Urinary bladder (tissue), 4 donors: ENCODE data around the gene SIT1. TPM values are rescaled to one million over a fixed set of nuclear protein-coding genes. Genes with fewer than 3 reads are reported as not detected.

Source experiments
- DNase-seq: peaks from one replicate; pipeline ENCODE4 v3.0.0-alpha.2; 2015; ENCODE audit errors: extremely low spot score
- H3K27ac ChIP-seq: one replicate; pipeline ENCODE4 v1.5.1; 2013; ENCODE audit warnings: low read depth, mild to moderate bottlenecking, moderate library complexity
- H3K36me3 ChIP-seq: one replicate; pipeline ENCODE4 v1.6.1; 2013; ENCODE audit warnings: mild to moderate bottlenecking, moderate library complexity; ENCODE audit not compliant: insufficient read depth
- H3K4me1 ChIP-seq: one replicate; pipeline ENCODE4 v1.6.1; 2013; ENCODE audit warnings: mild to moderate bottlenecking, moderate library complexity; ENCODE audit not compliant: insufficient read depth
- H3K4me3 ChIP-seq: one replicate; pipeline ENCODE4 v1.5.1; 2013; ENCODE audit warnings: low read depth, low read length
- WGBS: extraction: QIAGEN DNeasy Blood & Tissue Kit; methylation state at CpG from one replicate; pipeline ENCODE4 v1.1.7; 2013; 5-methylcytosine and 5-hydroxymethylcytosine counted together
- polyA plus RNA-seq: library from polyadenylated mRNA; stranded (reverse); fragments of 200-250 nt; gene quantifications from one replicate; pipeline ENCODE4 v1.2.3, GENCODE V29; 2013
- total RNA-seq: library from RNA; depleted of rRNA; stranded (reverse); fragments of >200 nt; gene quantifications from one replicate; pipeline ENCODE4 v1.2.3, GENCODE V29; 2014
- donor health status: healthy with polysubstance abuse.
- donor health status: healthy.

The SIT1 gene
- total RNA-seq (0.48 TPM), polyA plus RNA-seq (0.60 TPM)

GRCh38 chr9:35650341-35651158 lies at the start of gene SIT1:
Gene SIT1, minus strand, starts transcription at chr9:35650931. Its CDS starts 78 bp downstream, at chr9:35650853.
- no peak for DNase-seq
- no peaks in the 10 kb centered on the region for H3K36me3 ChIP-seq
- 69% methylated on average over 22 of the region's 22 CpGs for WGBS
- no peaks in the 10 kb centered on the region for H3K4me1 ChIP-seq
- H3K27ac ChIP-seq: peak within 1 kb of the TSS; percentile 33
- H3K4me3 ChIP-seq: peak within 1 kb of the TSS; percentile 25

- no peak for DNase-seq
- H3K27ac ChIP-seq: no peak overlapping the region
- H3K4me3 ChIP-seq: no peak overlapping the region
- 86% methylated on average over 11 of the region's 11 CpGs for WGBS
- peaks cover 8% of the 10 kb centered on the region for H3K36me3 ChIP-seq
- no peaks in the 10 kb centered on the region for H3K4me1 ChIP-seq
These were observed 49.3 kb upstream of the SIT1 start for GRCh38 chr9:35700031-35700430.

GRCh38 chr9:35698231-35698630 lies 47.5 kb upstream of the SIT1 start:
- Histone ChIP-seq H3K4me1 (no peaks in the 10 kb centered on the region), H3K36me3 (peaks cover 6% of the 10 kb centered on the region), H3K4me3 (no peak overlapping the region), H3K27ac (no peak overlapping the region)
- 88% methylated on average over 5 of the region's 5 CpGs for WGBS
- no peak for DNase-seq

- DNase-seq: no peak
- Histone ChIP-seq H3K4me1 (no peaks in the 10 kb centered on the region), H3K36me3 (peaks cover 6% of the 10 kb centered on the region), H3K27ac (no peak overlapping the region), H3K4me3 (no peak overlapping the region)
- 70% methylated on average over 14 of the region's 14 CpGs for WGBS
These were observed 46.8 kb upstream of the SIT1 start for GRCh38 chr9:35697486-35697885.

GRCh38 chr9:35696520-35697215 lies 45.9 kb upstream of the SIT1 start:
- H3K4me3 ChIP-seq: no peak overlapping the region
- DNase-seq: no peak
- WGBS: 36% methylated on average over 9 of the region's 9 CpGs
- H3K36me3 ChIP-seq: peaks cover 6% of the 10 kb centered on the region
- no peak overlapping the region for H3K27ac ChIP-seq
- no peaks in the 10 kb centered on the region for H3K4me1 ChIP-seq

GRCh38 chr9:35695943-35696401 lies 45.2 kb upstream of the SIT1 start:
- no peaks in the 10 kb centered on the region for H3K4me1 ChIP-seq
- DNase-seq: no peak
- H3K4me3 ChIP-seq: no peak overlapping the region
- no peak overlapping the region for H3K27ac ChIP-seq
- 89% methylated on average over 3 of the region's 3 CpGs for WGBS
- peaks cover 5% of the 10 kb centered on the region for H3K36me3 ChIP-seq

- Histone ChIP-seq H3K36me3 (no peaks in the 10 kb centered on the region), H3K27ac (no peak overlapping the region), H3K4me3 (no peak overlapping the region), H3K4me1 (no peaks in the 10 kb centered on the region)
- DNase-seq: no peak
- WGBS: 43% methylated on average over 13 of the region's 13 CpGs
These were observed 41.1 kb upstream of the SIT1 start for GRCh38 chr9:35691757-35692301.

GRCh38 chr9:35691334-35691650 lies 40.6 kb upstream of the SIT1 start:
- Histone ChIP-seq H3K4me3 (peak overlapping the region; percentile 64), H3K36me3 (no peaks in the 10 kb centered on the region), H3K4me1 (no peaks in the 10 kb centered on the region), H3K27ac (peak overlapping the region; percentile 93)
- no peak for DNase-seq
- 9% methylated on average over 10 of the region's 10 CpGs for WGBS

- Histone ChIP-seq H3K4me3 (peak overlapping the region; percentile 64), H3K36me3 (no peaks in the 10 kb centered on the region), H3K27ac (peak overlapping the region; percentile 93), H3K4me1 (no peaks in the 10 kb centered on the region)
- 1% methylated on average over 61 of the region's 61 CpGs for WGBS
- peak; percentile 41 for DNase-seq
These were observed 40.0 kb upstream of the SIT1 start for GRCh38 chr9:35690614-35691333.

GRCh38 chr9:35690294-35690613 lies 39.5 kb upstream of the SIT1 start:
- WGBS: under 1% methylated on average over 21 of the region's 21 CpGs
- peak overlapping the region; percentile 93 for H3K27ac ChIP-seq
- H3K4me3 ChIP-seq: peak overlapping the region; percentile 64
- no peak for DNase-seq
- H3K36me3 ChIP-seq: no peaks in the 10 kb centered on the region
- no peaks in the 10 kb centered on the region for H3K4me1 ChIP-seq

- Histone ChIP-seq H3K4me3 (peak within 1 kb of the TSS; percentile 64), H3K4me1 (no peaks in the 10 kb centered on the region), H3K36me3 (no peaks in the 10 kb centered on the region), H3K27ac (peak within 1 kb of the TSS; percentile 93)
- DNase-seq: no peak
- 10% methylated on average over 61 of the region's 61 CpGs for WGBS
These were observed 39.0 kb upstream of the SIT1 start, which contains the start of gene TPM2 for GRCh38 chr9:35689542-35690293. Gene TPM2, minus strand, starts transcription at chr9:35689925. Its CDS starts 108 bp downstream, at chr9:35689817.

GRCh38 chr9:35688558-35689541 lies 38.1 kb upstream of the SIT1 start:
- H3K4me3 ChIP-seq: peak overlapping the region; percentile 64
- H3K4me1 ChIP-seq: no peaks in the 10 kb centered on the region
- no peak for DNase-seq
- 30% methylated on average over 12 of the region's 12 CpGs for WGBS
- no peaks in the 10 kb centered on the region for H3K36me3 ChIP-seq
- H3K27ac ChIP-seq: peak overlapping the region; percentile 86
